ENCODE measurements around the gene RELB.
"Not testable (repeated sequence)": the region's sequence is repeated elsewhere in the genome, so short reads cannot be mapped to it uniquely, and the experiment has no call there.

The RELB gene

DNA sequence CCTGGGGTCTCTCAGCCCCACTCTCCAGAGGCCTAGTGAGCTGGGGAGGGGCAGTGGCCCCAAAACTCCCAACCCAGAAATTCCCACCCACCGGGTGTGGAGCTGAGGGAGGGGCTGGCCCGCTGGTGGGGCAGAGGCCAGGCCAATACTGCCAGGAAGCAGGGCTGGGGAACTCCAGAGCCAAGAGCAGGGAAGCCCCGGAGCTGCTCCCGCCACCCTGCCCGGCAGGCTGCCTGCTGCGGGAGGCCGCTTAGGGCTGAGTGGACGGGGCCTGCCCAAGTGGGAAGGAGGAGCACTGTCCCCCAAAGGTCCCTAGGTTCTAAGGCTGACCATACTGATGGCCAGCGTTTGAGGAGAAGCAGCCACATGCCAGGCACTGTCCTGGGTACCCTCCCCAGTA lies 13.0 kb upstream of the RELB start:
- no peak for DNase-seq

GRCh38 chr19:44988896-44989556 lies 12.2 kb upstream of the RELB start:
- DNase-seq: peak; percentile 38

- no peak for DNase-seq
Measured at GRCh38 chr19:44990459-44990858, 10.8 kb upstream of the RELB start.

DNA sequence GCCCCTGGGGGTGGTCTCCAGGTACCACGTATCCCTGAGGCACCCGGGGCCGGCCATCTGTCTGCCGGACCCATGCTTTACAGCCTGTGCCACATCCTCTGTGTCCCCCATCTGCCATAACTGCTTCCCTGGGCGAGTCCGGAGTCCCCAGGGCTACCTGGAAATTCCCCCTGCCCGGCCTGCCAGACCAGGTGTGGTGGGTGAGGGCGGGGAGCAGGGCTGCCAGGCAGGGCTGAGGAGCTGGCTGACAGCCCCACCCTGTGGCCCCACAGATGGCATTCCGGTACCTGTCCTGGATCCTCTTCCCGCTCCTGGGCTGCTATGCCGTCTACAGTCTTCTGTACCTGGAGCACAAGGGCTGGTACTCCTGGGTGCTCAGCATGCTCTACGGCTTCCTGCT lies 10.3 kb upstream of the RELB start:
- no peak for DNase-seq

DNA sequence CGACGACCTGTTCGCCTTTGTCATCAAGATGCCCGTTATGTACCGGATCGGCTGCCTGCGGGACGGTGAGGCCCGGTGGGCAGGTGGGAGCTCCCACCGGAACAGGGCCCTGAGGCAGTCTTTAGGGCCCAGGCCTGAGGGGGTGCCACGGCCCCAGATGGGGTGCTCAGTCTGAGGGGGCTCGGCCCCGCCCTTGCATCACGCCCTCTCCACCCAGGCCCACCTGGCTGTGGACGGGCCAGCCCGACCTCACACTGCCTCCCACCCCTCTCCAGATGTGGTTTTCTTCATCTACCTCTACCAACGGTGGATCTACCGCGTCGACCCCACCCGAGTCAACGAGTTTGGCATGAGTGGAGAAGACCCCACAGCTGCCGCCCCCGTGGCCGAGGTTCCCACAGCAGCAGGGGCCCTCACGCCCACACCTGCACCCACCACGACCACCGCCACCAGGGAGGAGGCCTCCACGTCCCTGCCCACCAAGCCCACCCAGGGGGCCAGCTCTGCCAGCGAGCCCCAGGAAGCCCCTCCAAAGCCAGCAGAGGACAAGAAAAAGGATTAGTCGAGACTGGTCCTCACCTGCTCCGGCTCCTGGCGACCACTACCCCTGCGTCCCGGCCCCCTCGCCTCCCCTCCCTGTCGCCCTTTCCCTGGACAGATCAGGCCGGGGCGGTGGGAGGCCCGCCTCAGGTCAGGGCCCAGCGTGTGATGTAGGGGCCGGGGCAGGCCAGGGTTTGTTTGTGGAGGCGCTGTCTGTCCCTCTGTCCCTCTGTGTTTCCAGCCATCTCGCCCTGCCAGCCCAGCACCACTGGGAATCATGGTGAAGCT lies 8.7 kb upstream of the RELB start:
- no peak for DNase-seq

- DNase-seq: no peak
Measured at GRCh38 chr19:44993526-44993925, 7.7 kb upstream of the RELB start.

DNA sequence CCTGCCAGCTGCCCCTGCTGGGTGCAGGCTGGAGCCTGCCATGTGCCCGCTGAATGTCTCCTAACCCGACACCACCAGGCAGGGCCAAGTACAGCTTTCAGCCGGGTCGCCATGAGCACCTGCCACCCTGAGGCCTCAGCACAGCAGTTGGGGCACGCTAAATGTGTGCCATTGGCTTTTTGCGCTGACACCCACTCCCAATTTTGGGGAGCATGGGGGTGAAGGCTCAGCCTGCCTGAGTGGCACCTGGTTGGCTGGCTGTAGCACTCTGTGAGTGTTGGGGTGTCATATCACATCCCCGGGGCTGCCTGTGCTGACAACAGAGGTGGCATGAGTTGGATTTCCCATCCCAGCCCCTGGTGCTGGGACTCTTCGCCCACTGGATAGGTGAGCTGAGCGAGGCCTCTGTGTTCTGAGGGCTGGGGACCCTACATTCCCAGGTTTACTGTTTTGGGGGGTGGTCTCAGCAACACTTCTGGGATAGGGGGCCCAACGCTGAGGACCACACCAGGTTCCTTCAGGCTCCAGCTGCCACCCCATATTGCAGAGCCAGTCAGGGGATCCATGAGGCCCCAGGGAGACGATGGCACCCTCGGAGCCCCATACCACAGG lies 7.2 kb upstream of the RELB start:
- DNase-seq: no peak

DNA sequence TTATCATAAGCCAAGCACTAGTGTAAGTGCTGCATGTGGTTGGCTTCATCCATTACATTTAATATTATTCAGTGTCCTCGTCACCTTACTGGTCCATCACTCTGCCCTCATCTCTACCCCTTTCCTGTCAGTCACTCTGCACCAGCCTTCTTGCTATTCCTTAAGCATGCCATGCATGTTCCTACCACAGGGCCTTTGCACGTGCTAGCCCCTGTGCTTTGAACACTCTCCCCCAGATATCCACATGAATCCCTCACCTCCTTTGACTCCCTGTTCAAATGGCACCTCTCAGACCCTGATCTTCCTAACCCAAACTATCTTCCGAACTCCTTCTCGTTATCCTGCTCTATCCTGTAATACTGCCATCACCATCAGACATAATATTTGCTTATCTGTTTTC lies 3.2 kb upstream of the RELB start:
- DNase-seq: no peak

DNA sequence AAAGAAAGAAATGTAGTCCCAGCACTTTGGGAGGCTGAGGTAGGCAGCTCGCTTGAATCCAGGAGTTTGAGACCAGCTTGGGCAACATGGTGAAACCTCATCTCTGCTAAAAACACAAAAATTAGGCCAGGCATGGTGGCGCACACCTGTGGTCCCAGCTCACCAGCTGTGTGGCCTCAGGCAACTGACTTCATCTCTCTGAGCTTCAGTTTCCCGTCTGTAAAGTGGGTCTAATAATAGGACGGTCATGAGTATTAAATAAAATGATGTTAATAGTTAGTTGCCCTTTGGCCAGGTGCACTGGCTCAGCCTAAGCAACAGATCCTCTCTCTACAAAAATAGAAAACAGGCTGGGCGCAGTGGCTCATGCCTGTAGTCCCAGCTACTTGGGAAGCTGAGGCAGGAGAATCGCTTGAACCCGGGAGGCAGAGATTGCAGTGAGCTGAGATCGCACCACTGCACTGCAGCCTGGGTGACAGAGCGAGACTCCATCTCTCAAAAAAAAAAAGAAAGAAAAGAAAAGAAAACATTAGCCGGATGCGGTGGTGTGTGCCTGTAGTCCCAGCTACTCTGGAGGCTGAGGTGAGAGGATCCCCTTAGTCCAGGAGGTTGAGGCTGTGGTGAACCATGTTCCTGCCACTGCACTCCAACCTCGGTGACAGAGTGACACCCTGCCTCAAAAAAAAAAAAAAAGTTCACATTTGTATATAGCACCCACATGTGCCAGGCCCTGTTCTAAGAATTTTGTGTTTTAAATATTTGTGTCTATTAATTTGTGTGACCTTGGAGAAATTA lies 1.9 kb upstream of the RELB start:
- not testable (repeated sequence) for DNase-seq

- DNase-seq: not testable (repeated sequence)
Measured at GRCh38 chr19:45000665-45001064, 599 bp upstream of the RELB start.

DNA sequence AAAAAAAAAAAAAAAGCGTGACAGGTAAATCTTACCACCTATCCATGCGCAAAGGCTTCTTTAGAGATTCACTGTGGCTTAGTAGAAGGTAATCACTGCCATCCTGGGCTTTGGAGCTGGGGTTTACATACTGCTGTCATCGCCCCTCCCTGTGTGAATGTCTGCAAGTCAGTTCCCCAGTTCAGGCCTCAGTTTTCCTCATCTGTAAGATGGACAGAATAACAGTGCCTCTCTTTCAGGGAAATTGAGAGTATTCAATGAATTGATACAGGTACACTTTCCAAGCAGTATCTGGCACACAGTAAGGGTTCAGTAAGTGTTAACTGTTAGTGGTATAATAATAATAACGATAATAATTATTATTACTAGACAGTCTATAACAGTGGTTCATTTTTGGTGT lies 2.2 kb downstream of the RELB start:
- no peak for DNase-seq

- DNase-seq: no peak
Measured at GRCh38 chr19:45005787-45006186, 4.5 kb downstream of the RELB start.

GRCh38 chr19:45008552-45008951 lies 7.3 kb downstream of the RELB start:
- no peak for DNase-seq

GRCh38 chr19:45009625-45010255 lies 8.5 kb downstream of the RELB start:
- DNase-seq: no peak

DNA sequence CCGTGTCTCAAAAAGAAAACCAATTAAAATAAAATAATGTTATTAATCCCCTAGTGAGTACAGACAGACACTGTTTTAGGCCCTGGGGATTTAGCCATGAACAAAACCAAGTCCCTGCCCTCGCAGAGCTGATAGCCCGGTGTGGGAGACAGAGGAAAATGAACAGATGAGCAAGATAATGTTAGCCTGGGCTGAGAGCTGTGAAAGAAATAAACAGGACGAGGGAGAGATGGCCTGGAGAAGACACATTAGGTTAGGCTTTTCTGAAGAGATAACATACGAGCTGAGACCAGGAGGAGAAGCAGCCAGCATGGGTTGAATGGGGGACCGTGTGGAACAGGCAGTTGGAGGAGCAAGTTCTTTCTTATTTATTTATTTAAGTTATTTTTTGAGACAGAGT lies 9.0 kb downstream of the RELB start:
- DNase-seq: no peak

DNA sequence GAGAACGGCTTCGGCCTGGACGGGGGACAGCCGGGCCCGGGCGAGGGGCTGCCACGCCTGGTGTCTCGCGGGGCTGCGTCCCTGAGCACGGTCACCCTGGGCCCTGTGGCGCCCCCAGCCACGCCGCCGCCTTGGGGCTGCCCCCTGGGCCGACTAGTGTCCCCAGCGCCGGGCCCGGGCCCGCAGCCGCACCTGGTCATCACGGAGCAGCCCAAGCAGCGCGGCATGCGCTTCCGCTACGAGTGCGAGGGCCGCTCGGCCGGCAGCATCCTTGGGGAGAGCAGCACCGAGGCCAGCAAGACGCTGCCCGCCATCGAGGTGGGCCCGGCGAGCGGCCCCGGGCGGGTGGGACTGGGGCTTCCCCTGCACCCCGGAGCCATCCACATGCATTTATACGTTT lies 10.7 kb downstream of the RELB start:
- DNase-seq: no peak

- DNase-seq: peak; percentile 79
Measured at GRCh38 chr19:45016388-45017314, 15.4 kb downstream of the RELB start.

- no peak for DNase-seq
Measured at GRCh38 chr19:45019187-45019586, 17.9 kb downstream of the RELB start.

- DNase-seq: no peak
Measured at GRCh38 chr19:45020071-45020470, 18.8 kb downstream of the RELB start.

DNA sequence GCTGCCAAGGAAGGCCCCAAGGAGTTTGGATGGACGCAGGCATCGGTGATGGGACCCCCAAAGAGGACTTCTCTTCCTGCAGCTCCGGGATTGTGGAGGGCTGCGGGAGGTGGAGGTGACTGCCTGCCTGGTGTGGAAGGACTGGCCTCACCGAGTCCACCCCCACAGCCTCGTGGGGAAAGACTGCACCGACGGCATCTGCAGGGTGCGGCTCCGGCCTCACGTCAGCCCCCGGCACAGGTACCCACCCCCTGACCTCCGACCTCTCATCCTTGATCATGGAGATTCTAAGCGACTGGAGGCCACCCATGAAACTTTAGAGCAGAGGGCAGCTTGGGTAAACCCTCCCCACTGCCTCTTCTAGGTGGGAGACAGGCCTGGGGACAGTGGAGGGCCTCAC lies 20.7 kb downstream of the RELB start:
- no peak for DNase-seq

DNA sequence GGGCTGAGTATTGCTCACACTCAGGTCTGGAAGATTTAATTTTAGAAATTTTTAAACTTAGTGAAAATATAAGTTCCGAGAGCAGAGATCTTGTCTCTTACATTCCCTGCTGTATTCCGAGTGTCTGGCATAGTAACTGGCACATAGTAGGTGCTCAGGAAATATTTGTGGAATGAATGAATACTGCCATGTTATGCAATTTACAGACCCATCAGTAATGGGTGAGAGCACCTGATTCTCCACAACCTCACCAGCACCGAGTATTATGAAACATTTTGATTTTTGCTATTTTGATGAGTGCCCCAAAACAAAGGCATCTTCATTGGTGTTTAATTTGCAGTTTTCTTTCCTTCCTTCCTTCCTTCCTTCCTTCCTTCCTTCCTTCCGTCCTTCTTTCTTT lies 21.8 kb downstream of the RELB start:
- DNase-seq: no peak

DNA sequence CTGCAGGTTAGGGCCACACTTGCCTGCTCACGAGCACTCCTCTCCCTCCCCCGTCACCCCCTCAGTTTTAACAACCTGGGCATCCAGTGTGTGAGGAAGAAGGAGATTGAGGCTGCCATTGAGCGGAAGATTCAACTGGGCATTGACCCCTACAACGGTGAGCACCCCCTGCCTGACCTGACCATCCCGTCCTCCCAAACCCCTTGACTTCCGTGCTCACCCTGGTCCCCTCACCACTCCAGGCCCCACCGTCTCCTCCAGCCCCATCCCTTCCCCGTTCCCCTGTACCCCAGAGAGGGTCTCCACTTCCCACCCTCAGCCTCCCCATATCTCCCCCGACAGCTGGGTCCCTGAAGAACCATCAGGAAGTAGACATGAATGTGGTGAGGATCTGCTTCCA lies 24.0 kb downstream of the RELB start:
- no peak for DNase-seq
